GM18858 (cell line): ENCODE data around the gene PIK3CD.
"Not testable (repeated sequence)": the region's sequence is repeated elsewhere in the genome, so short reads cannot be mapped to it uniquely, and the experiment has no call there.

Source experiments
- ATAC-seq: cut with Tn5 transposase; IDR thresholded peaks from one replicate; pipeline ENCODE4 v1.9.1; 2021; ENCODE audit not compliant: unreplicated experiment

The PIK3CD gene

GRCh38 chr1:9731051-9731537, 79.6 kb downstream of the PIK3CD start:
- no peak for ATAC-seq

- no peak for ATAC-seq
Observed at GRCh38 chr1:9731561-9731960, 80.0 kb downstream of the PIK3CD start.

GRCh38 chr1:9732123-9732971, 80.8 kb downstream of the PIK3CD start:
- ATAC-seq = no peak

- ATAC-seq = no peak
Observed at GRCh38 chr1:9733160-9733789, 81.7 kb downstream of the PIK3CD start.

- ATAC-seq = no peak
Observed at GRCh38 chr1:9735800-9736199, 84.3 kb downstream of the PIK3CD start.

- ATAC-seq = no peak
Observed at GRCh38 chr1:9736241-9736640, 84.7 kb downstream of the PIK3CD start.

- ATAC-seq = no peak
Observed at GRCh38 chr1:9737057-9737456, 85.5 kb downstream of the PIK3CD start.

- no peak for ATAC-seq
Observed at GRCh38 chr1:9737671-9738070, 86.1 kb downstream of the PIK3CD start.

- ATAC-seq = no peak
Observed at GRCh38 chr1:9744106-9744799, 92.7 kb downstream of the PIK3CD start.

GRCh38 chr1:9746211-9746610, 94.7 kb downstream of the PIK3CD start:
- ATAC-seq = no peak

GRCh38 chr1:9746651-9747050, 95.1 kb downstream of the PIK3CD start:
- ATAC-seq = no peak

- not testable (repeated sequence) for ATAC-seq
Observed at GRCh38 chr1:9748391-9748790, 96.9 kb downstream of the PIK3CD start.

- no peak for ATAC-seq
Observed at GRCh38 chr1:9749361-9749760, 97.8 kb downstream of the PIK3CD start.

- ATAC-seq = no peak
Observed at GRCh38 chr1:9751971-9752370, 100.4 kb downstream of the PIK3CD start.

GRCh38 chr1:9753121-9753531, 101.6 kb downstream of the PIK3CD start:
- ATAC-seq = no peak

GRCh38 chr1:9755441-9755995, 104.0 kb downstream of the PIK3CD start:
- no peak for ATAC-seq

GRCh38 chr1:9758559-9759121, 107.1 kb downstream of the PIK3CD start:
- no peak for ATAC-seq

- ATAC-seq = no peak
Observed at GRCh38 chr1:9759939-9760338, 108.4 kb downstream of the PIK3CD start.

- ATAC-seq = no peak
Observed at GRCh38 chr1:9760824-9761223, 109.3 kb downstream of the PIK3CD start.

GRCh38 chr1:9761855-9762254, 110.3 kb downstream of the PIK3CD start:
- ATAC-seq = no peak

- ATAC-seq = not testable (repeated sequence)
Observed at GRCh38 chr1:9762446-9762845, 110.9 kb downstream of the PIK3CD start.
